Endothelial cell of hepatic sinusoid (primary cell): ENCODE measurements around the gene ZNF333.
"Not testable (repeated sequence)": the region's sequence is repeated elsewhere in the genome, so short reads cannot be mapped to it uniquely, and the experiment has no call there.

Source experiments
- in situ Hi-C: cut with HindIII; loops from 2 replicates; pipeline ENCODE4 v1.10.0; 2017; ENCODE audit warnings: low sequenced_read_pairs

ZNF333 gene

GRCh38 chr19:14765403-14765802 lies 75.6 kb downstream of the ZNF333 start:
- in situ Hi-C loops = not testable (repeated sequence)

DNA sequence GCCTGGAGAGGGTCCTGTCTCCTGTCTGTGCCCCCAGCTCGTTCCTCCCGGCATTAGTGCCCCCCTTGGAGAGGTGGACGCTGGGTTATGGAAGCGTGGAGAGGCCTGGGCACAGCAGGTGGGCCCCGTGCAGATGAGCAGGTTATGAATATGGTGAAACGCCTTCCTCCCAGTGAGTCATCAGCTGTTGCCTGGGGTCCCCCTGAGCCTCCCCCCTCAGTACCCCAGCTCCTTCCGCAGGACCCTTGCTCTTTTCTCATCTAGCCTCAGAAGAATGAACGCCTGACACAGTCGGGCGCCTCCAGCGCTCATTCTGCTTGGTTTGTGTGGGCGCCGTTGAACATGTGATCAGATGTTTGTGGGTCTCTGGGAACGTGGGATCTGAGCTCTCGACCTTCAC lies 76.0 kb downstream of the ZNF333 start:
- in situ Hi-C loops = not testable (repeated sequence)

- in situ Hi-C loops = no loop called here
Measured at GRCh38 chr19:14767466-14767971, 77.7 kb downstream of the ZNF333 start.

DNA sequence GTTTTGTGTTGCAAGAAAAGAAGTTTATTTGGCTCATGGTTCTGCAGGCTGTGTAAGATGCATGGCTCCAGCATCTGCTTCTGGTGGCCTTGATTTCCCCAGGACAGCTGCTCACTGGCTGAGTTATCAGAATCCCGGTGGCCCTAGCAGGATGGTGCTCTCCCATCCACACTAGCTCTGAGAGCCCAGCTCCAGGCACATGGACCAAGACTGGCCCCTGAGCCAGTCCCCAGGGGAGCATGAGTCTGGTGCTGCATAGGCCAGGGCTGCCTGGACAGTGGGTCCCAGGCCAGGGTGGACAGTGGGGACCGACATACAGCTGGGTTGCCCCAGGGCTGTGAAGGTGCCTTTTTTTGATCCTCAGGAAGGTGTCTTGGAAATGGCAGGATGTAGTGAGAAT lies 78.2 kb downstream of the ZNF333 start:
- in situ Hi-C loops = no loop called here

DNA sequence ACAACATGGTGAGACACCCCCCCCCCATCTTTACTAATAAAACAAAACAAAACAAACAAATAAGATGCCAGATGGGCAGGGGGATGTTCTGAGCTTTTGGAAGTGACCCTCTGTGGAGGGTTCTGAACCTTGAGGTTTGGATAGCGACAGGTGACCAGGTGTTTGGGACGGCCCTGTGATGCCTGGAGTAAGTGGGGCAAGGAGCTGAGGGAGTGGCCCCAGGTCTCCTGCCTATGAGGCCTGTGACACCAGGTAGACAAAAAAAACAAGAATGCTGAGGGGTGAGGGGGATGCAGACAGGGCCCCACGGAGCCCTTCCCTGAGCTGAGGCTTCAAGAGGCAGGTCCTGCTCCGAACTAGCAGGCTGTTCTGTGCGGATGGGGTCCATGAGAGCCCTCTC lies 79.4 kb downstream of the ZNF333 start:
- in situ Hi-C loops = no loop called here

GRCh38 chr19:14770136-14770535 lies 80.3 kb downstream of the ZNF333 start:
- in situ Hi-C loops = no loop called here

- in situ Hi-C loops = no loop called here
Measured at GRCh38 chr19:14770944-14771839, 81.3 kb downstream of the ZNF333 start.

GRCh38 chr19:14772467-14772866 lies 82.6 kb downstream of the ZNF333 start:
- in situ Hi-C loops = no loop called here

- in situ Hi-C loops = no loop called here
Measured at GRCh38 chr19:14772995-14773394, 83.1 kb downstream of the ZNF333 start.

- in situ Hi-C loops = not testable (repeated sequence)
Measured at GRCh38 chr19:14773722-14774121, 83.9 kb downstream of the ZNF333 start.

GRCh38 chr19:14774373-14774772 lies 84.5 kb downstream of the ZNF333 start:
- in situ Hi-C loops = no loop called here

GRCh38 chr19:14775326-14775725 lies 85.5 kb downstream of the ZNF333 start:
- in situ Hi-C loops = not testable (repeated sequence)

- in situ Hi-C loops = no loop called here
Measured at GRCh38 chr19:14775869-14776586, 86.2 kb downstream of the ZNF333 start.

DNA sequence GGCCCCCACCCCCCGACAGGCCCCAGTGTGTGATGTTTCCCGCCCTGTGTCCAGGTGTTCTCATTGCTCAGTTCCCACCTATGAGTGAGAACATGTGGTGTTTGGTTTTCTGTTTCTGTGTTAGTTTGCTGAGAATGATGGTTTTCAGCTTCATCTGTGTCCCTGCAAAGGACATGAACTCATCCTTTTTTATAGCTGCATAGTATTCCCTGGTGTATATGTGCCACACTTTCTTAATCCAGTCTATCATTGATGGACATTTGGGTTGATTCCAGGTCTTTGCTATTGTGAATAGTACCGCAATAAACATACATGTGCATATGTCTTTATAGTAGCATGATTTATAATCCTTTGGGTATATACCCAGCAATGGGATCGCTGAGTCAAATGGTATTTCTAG lies 87.8 kb downstream of the ZNF333 start:
- in situ Hi-C loops = not testable (repeated sequence)

- in situ Hi-C loops = not testable (repeated sequence)
Measured at GRCh38 chr19:14778110-14778845, 88.4 kb downstream of the ZNF333 start, which contains the start of gene ADGRE2. ADGRE2 (minus strand) TSS chr19:14778560; CDS start chr19:14776756, 1,804 bp downstream.

DNA sequence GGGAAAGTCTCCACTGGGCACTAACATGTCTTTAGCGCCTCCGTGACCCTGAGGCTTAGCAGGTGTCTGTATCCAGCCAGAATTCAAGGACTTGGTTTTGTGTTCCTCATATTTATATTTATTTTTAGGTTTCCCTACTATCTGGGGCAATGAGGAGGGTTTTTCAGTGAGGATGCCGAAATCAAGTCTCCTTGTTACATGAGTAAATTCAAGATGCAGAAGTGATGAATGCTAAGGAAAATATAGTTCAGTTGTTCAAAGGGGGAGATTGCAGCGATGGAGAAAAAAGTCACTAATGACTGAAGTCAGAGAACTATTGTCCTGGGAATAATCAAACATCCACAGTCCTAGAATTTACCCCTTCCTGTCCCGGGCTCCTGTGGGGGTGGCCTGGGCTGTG lies 89.3 kb downstream of the ZNF333 start:
- in situ Hi-C loops = no loop called here

- in situ Hi-C loops = not testable (repeated sequence)
Measured at GRCh38 chr19:14780622-14781225, 90.9 kb downstream of the ZNF333 start.

- in situ Hi-C loops = not testable (repeated sequence)
Measured at GRCh38 chr19:14781713-14782536, 92.1 kb downstream of the ZNF333 start.

DNA sequence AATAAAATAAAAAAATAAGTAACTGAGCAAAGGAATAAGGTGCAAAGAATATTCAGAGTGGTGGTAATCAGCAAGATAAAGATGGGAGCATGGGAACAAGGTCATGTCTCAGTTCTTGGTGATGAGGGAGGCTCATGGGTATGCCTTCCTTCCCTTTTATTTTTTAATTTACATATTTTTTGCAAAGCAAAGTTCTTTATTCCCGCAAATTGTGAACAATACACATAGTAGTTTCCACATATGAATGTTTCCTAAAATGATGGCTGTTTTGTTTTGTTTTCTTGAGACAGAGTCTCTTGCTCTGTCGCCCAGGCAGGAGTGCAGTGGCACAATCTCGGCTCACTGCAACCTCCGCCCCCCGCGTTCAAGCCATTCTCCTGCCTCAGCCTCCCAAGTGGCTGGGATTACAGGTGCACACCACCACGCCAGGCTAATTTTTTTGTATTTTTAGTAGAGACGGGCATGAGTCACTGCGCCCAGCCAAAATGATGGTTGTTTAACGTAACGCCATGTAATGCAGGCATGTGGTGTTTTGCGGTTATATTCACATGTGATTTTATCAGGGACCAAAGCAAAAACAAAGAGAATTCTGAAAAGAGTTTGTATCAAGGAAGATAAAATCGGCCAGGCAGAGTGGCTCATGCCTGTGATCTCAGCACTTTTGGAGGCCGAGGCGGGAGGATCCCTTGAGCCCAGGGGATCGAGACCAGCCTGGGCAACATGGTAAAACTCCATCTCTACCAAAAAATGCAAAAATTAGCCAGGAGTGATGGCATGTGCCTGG lies 93.0 kb downstream of the ZNF333 start:
- in situ Hi-C loops = no loop called here
